ENCODE results near the gene NTN1.

DNA sequence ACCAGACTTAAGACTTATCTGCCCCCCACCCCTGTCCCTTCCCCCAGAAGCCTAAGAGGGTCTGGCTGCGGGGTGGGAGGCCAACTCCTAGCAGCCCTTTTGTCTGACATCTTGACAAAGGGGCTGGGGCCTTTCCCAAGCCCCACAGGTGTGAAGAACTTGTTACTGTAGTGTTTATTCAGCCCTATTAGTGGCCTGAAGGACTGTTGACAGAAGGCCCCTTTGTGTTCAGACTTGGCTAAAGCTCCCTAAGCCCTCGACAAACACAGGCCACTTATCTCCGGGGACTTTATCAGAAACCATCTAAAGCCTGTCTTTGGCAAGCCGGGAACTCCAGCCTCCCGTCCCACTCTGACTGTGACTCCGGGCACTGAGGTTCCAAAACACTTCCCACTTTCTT is 129.8 kb downstream of the NTN1 start:
- no peak for TF ChIP-seq EZH2phosphoT487 (IDR thresholded peaks at IDR 0.05; ENCODE audit: borderline replicate concordance, low read depth, low read length)
- TF ChIP-seq, protein P1, sequence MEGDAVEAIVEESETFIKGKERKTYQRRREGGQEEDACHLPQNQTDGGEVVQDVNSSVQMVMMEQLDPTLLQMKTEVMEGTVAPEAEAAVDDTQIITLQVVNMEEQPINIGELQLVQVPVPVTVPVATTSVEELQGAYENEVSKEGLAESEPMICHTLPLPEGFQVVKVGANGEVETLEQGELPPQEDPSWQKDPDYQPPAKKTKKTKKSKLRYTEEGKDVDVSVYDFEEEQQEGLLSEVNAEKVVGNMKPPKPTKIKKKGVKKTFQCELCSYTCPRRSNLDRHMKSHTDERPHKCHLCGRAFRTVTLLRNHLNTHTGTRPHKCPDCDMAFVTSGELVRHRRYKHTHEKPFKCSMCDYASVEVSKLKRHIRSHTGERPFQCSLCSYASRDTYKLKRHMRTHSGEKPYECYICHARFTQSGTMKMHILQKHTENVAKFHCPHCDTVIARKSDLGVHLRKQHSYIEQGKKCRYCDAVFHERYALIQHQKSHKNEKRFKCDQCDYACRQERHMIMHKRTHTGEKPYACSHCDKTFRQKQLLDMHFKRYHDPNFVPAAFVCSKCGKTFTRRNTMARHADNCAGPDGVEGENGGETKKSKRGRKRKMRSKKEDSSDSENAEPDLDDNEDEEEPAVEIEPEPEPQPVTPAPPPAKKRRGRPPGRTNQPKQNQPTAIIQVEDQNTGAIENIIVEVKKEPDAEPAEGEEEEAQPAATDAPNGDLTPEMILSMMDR (conservative IDR thresholded peaks at IDR 0.05; ENCODE audit: low read length) = no peak

Measured in OCI-LY7 (cell line).